ENCODE data around the gene SMAP2.

The SMAP2 gene

DNA sequence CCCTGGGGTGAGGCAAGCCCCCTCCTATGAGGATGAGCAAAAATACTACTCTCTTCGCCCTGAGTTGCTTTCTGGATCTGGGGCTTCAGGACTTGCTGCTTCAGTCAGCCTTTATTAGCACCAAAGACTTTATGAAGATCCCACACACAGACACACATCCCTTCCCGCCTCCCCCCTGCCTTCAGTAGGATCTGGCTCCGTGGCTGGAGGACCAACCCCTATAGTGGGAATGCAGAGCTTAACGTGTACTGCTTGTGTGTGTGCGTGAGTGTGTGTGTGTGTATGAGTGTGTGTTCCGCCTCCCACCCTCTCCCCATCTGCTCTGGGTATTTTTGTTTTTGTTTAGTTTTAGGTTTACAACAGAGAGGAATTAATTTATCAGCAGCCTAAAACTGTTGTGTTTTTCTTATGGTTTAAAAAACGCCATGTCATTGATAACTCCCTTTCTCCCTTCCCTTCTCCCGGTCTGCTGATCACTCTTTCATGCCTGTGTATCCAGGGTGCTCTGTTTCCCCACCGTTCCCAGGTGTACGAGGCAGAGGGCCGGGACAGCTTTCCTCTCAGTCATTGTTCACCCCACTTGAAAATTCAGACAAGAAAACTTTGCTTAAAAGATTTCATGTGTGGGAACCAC lies 49.2 kb downstream of the SMAP2 start:
- Histone ChIP-seq H3K9me3 (ENCODE audit: severe bottlenecking) (no peaks in the 10 kb centered on the region), H3K27me3 (ENCODE audit: insufficient read depth, low read depth, severe bottlenecking) (no peaks in the 10 kb centered on the region), H3K4me3 (ENCODE audit: low read depth, low read length) (no peak overlapping the region), H3K27ac (no peak overlapping the region), H3K36me3 (peaks cover 8% of the 10 kb centered on the region)
- no peak for DNase-seq
- TF ChIP-seq, protein P1, sequence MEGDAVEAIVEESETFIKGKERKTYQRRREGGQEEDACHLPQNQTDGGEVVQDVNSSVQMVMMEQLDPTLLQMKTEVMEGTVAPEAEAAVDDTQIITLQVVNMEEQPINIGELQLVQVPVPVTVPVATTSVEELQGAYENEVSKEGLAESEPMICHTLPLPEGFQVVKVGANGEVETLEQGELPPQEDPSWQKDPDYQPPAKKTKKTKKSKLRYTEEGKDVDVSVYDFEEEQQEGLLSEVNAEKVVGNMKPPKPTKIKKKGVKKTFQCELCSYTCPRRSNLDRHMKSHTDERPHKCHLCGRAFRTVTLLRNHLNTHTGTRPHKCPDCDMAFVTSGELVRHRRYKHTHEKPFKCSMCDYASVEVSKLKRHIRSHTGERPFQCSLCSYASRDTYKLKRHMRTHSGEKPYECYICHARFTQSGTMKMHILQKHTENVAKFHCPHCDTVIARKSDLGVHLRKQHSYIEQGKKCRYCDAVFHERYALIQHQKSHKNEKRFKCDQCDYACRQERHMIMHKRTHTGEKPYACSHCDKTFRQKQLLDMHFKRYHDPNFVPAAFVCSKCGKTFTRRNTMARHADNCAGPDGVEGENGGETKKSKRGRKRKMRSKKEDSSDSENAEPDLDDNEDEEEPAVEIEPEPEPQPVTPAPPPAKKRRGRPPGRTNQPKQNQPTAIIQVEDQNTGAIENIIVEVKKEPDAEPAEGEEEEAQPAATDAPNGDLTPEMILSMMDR (IDR thresholded peaks at IDR 0.05; ENCODE audit: low read depth, low read length), result no peak

DNA sequence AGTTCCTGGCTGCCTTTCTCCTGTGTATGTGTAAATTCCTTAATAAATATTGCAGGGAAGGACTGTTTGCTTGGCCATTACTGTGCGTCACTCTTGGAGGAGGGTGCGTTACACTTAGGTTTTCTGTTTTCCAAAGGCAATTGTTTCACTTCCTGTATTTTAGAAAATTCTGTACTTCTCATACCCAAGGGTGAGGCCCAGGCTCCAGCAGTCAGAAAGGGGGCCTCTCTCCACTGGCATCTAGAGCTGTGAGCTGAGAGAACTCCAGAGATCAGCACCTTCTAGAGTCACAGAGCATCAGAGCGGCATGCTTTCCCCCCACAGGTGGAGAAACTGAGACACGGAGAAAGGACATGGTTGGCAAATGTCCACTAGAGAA lies 49.7 kb downstream of the SMAP2 start:
- TF ChIP-seq, protein P1 (IDR thresholded peaks at IDR 0.05; ENCODE audit: low read depth, low read length), result no peak
- H3K27ac ChIP-seq, result no peak overlapping the region
- no peaks in the 10 kb centered on the region for H3K9me3 ChIP-seq (ENCODE audit: severe bottlenecking)
- DNase-seq, result no peak
- H3K36me3 ChIP-seq, result peaks cover 3% of the 10 kb centered on the region; the same call in 1 of the 2 replicates
- H3K27me3 ChIP-seq (ENCODE audit: insufficient read depth, low read depth, severe bottlenecking), result no peaks in the 10 kb centered on the region
- no peak overlapping the region for H3K4me3 ChIP-seq (ENCODE audit: low read depth, low read length)

DNA sequence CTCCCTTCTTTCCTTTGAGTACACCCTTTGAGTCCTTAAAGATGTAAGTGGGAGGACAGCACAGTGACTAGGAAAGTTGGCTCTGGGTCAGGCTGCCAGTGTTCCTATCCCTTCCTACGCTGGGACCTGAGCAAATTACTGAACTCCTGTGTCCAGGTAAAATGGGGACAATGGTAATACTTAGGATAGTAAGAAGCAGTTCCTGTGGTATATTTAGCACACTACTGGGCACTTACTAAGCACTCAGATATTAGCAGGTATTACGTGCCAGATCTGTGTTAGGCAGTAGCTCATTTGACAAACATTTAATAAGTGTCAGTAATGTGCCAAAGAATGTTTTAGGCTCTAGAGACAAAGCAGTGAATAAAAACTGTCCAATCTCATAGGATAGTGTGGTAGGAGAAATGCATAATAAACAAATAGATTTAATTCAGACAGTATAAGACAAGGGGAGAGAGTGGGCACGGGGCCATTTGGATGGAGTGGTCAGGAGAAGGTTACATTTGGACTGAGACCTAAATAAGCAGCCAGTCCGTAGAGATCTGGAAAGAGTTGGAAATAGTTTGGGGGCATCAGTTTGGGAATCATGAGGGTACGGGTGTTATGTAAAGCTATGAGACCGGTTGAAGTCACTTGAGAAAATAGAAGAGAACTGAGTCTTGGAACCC lies 50.6 kb downstream of the SMAP2 start:
- TF ChIP-seq, protein P1 (IDR thresholded peaks at IDR 0.05; ENCODE audit: low read depth, low read length), result no peak
- H3K4me3 ChIP-seq (ENCODE audit: low read depth, low read length), result no peak overlapping the region
- DNase-seq, result no peak
- no peaks in the 10 kb centered on the region for H3K27me3 ChIP-seq (ENCODE audit: insufficient read depth, low read depth, severe bottlenecking)
- no peak overlapping the region for H3K27ac ChIP-seq
- no peaks in the 10 kb centered on the region for H3K9me3 ChIP-seq (ENCODE audit: severe bottlenecking)
- H3K36me3 ChIP-seq, result no peaks in the 10 kb centered on the region

DNA sequence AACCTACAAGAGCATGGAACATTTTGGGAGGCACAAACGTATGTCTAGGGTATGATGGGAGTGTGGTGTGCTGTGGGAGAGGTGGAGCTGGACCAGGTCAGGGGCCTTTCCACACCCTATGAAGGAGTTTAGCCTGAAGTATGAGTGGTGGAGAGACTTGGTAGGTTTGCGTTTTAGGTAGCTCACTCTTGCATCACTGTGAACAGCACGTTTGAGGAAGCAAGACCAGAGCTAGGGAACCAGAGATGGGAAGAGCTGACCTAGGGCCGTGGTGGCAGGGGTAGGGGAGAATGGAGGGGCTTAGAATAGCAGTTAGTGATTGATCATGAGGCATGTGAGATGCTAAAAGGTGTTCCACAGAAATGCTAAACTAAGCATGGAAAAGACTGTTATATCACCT lies 51.7 kb downstream of the SMAP2 start:
- Histone ChIP-seq H3K27ac (no peak overlapping the region), H3K9me3 (ENCODE audit: severe bottlenecking) (no peaks in the 10 kb centered on the region), H3K4me3 (ENCODE audit: low read depth, low read length) (no peak overlapping the region), H3K27me3 (ENCODE audit: insufficient read depth, low read depth, severe bottlenecking) (no peaks in the 10 kb centered on the region), H3K36me3 (no peaks in the 10 kb centered on the region)
- no peak for DNase-seq
- TF ChIP-seq, protein P1 (IDR thresholded peaks at IDR 0.05; ENCODE audit: low read depth, low read length), result no peak

DNA sequence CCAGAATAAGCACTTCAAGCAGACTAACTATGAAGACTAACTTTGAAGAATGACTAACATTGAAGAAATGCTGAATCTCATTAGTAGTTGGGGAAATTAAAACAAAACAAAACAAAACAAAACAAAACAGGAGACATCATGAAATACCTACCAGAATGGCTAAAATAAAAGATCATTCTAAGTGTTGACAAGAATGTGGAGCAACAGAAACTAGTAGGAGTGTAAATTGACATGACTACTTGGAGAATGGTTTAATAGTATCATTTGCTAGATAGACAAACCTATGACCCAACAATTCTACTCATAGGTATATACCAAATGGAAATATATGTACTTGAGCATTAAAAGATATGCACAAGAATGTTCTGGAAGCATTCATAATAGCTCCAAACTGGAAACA lies 57.9 kb downstream of the SMAP2 start:
- DNase-seq, result no peak
- TF ChIP-seq, protein P1 (IDR thresholded peaks at IDR 0.05; ENCODE audit: low read depth, low read length), result no peak
- no peak overlapping the region for H3K27ac ChIP-seq
- H3K36me3 ChIP-seq, result no peaks in the 10 kb centered on the region
- no peaks in the 10 kb centered on the region for H3K9me3 ChIP-seq (ENCODE audit: severe bottlenecking)
- no peaks in the 10 kb centered on the region for H3K27me3 ChIP-seq (ENCODE audit: insufficient read depth, low read depth, severe bottlenecking)
- no peak overlapping the region for H3K4me3 ChIP-seq (ENCODE audit: low read depth, low read length)

Data from WERI-Rb-1 (cell line).